ENCODE data around the gene TRERF1.

- TF ChIP-seq CTCF (IDR thresholded peaks at IDR 0.05), result no peak
- no peak for TF ChIP-seq POLR2A (IDR thresholded peaks at IDR 0.05)
- no peak for TF ChIP-seq EP300 (IDR thresholded peaks at IDR 0.05)
These were observed 1.7 kb downstream of the TRERF1 start for GRCh38 chr6:42449917-42450476.
